HG02885 (cell line): Measurements from ENCODE around the gene FUT4.
A peak's percentile ranks its signal among the peaks of the same experiment; 100 is the strongest.
"Not testable (repeated sequence)": the region's sequence is repeated elsewhere in the genome, so short reads cannot be mapped to it uniquely, and the experiment has no call there.

Source experiments
- ATAC-seq: cut with Tn5 transposase; IDR thresholded peaks from one replicate; pipeline ENCODE4 v1.9.1; 2021; ENCODE audit warnings: mild to moderate bottlenecking; ENCODE audit not compliant: unreplicated experiment, poor library complexity

The FUT4 gene

DNA sequence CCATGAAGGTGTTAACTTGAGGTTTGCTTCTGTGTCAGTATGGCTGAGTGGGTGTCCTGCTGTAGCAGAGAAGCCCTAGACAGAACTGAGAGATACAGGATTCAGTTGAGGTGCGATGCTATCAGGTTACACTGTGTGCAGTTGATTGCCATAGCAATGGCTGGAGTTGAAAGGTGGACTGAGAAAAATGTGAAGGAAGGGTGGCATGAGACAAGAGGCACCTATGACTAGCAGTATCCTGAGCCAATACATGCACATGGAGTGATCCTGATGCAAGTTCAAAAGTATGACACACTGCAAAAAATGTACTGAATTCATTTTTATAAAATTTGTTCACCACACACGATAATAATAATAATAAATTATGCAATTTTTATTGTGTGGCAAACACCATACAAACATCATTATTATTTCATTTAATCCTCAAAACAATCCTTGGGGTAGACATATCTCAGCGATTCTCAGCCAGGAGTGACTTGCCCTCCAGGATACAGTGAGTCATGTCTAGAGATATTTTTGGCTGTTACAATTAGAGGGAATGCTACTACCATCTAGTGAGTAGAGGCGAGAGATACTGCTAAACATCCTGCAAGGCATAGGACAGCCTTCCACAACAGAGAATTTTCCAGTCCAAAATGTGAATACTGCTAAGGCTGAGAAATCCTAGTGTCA lies 19.6 kb downstream of the FUT4 start:
- ATAC-seq = no peak

- ATAC-seq = no peak
Observed at GRCh38 chr11:94563848-94564467, 20.2 kb downstream of the FUT4 start.

DNA sequence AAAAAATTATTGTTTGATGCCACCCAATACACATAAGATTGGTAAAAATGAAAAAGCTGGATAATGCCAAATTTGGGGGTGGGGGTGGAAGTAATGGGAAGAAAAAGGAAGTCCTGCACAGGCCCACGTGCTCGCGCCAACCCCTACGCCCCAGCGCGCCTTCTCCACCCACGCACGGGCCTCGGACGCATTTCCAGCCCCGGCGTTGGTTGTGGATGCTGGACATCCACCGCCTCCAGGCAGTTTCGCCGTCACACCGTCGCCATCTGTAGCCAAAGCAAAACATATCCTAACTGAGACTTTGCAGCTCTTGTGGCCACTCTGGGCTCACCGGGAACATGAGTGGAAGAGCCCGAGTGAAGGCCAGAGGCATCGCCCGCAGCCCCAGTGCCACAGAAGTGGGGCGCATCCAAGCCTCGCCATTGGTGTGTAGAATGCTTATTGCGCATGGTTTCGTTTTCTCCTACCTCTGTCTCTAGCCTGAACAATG lies 23.5 kb downstream of the FUT4 start, which contains the start of gene PIWIL4:
Gene PIWIL4, plus strand, starts transcription at position 188 of the 490 bp plus-strand sequence. Its CDS starts 151 bp downstream, at position 339.
- no peak for ATAC-seq

DNA sequence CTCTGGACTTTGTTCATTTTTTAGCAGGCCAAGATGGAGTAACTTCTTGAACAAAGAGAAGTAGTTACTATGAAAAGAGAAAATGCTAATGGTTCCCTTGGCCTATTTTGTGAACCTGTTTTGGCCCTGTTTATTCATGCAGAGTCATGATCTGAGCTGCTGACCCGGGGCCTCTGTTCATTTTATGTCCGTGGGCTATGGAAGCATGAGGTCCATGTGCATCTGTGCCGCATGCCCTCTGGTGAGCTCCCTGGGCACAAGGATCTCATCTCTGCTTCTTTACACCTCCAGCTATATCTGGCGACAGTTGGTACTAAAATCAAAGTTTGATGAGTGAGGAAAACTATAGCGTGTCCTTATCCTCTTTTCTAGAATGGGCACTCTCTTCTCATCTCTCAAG lies 24.5 kb downstream of the FUT4 start:
- ATAC-seq = no peak

DNA sequence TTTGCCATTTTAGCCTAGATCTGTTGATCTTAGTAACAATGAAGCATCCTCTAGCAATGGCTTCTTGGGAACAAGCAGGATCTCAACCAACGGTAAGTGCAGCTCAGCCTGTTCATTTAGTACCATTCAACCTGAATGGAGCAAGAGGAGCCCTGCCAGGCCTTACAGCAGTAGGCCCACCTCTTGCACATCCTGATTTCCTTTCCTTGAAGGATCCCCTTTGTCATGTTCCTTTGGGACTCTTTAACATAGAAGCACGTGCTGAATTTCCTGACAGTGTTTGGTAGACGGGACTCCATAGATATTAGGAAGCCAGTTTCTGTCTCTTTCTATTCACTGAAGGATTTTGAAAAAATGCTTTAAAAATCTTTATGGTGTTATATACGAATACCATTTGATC lies 25.0 kb downstream of the FUT4 start:
- ATAC-seq = no peak

GRCh38 chr11:94572975-94573374 lies 29.3 kb downstream of the FUT4 start:
- not testable (repeated sequence) for ATAC-seq

DNA sequence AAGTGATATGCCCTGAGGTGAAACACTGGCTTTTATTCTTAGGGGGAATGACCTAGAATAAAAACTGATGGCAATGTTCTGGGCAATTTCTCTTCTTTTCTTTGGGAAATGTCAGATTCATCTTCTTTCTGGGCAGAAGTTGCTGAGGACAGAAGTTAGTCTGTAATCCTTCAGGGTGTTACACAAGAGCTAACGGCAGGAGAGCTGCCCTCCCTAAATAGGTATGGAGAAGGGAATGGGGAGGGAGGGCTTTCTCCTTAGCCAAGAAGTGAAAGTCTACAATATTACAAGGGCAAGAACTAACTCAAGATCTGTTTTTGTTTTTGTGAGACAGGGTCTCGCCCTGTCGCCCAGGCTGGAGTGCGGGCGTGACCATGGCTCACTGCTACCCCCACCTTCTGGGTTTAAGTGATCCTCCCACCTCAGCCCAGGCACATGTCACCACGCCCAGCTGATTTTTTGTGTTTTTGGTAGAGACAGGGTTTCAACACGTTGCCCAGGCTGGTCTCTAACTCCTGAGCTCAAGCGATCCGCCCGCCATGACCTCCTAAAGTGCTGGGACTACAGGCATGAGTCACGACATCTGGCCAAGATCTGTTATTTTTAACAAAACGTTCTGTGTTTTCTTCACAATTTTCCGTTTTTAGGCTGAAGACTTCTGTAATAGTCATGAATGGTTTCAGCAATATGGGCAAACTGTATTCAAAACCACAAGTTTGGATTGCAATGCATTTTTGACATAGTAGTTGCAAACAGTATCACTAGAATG lies 30.7 kb downstream of the FUT4 start:
- ATAC-seq = no peak

DNA sequence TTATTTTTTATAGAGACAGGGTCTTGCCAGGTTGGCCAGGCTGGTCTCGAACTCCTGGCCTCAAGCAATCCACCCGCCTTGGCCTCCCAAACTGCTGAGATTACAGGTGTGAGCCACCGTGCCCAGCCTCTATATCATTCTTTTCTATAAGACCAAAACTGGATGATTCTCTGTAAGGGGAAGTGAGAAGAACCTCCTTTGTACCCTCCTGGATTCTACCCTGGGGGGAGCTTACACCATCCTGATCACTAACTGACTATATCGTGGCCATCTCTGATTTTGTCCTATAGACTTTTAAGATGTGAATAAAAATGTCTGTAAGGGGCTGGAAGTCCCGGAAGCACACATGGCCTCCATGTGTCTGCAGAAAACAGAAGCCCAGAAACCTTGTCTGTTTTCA lies 32.6 kb downstream of the FUT4 start:
- ATAC-seq = no peak

GRCh38 chr11:94577841-94578240 lies 34.1 kb downstream of the FUT4 start:
- ATAC-seq = no peak

GRCh38 chr11:94581926-94582325 lies 38.2 kb downstream of the FUT4 start:
- ATAC-seq = peak; percentile 58

DNA sequence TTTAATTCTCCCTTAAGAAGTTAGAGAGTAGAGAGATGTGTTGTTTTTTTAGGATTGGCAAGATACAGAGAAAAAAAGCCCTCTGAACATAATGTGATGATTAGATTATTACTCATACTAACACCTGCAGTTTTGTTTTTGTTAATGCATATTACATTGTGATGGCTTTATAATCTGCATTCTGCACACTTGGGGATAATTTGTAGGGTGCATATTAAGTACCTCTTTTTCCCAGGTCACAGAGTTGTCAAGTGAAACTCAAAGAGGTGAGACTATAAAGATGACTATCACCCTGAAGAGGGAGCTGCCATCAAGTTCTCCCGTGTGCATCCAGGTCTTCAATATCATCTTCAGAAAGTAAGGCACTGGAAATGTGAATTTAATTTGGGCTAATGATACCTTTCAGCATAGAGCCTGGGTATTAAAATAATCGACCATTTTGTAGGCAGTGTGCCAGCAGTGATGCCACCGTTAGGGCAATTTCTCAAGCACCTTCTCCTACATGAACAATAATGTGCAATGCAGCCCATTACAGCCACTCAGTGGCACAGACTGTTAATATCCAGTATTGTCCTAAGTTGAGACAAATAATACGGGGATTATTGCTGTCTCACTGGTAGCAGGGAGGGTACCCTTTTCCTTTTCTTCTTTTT lies 39.6 kb downstream of the FUT4 start:
- no peak for ATAC-seq

- peak; percentile 58 for ATAC-seq
Observed at GRCh38 chr11:94583866-94584500, 40.3 kb downstream of the FUT4 start.

DNA sequence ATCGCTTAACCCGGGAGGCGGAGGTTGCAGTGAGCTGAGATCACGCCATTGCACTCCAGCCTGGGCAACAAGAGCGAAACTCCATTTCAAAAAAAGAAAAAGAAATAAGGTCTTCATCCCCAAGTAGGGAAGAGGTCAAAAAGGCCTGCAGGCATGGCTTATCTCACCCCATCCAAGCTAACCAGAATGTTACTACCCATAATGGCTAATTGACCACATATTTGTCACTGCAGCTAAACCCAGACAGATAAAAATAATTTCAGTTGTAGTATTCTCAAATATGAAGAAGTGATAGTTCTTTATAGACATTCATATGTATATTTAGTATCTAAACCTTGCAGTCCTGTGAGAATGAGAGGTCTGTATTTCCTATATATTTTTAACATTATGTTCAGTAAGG lies 41.3 kb downstream of the FUT4 start:
- no peak for ATAC-seq

DNA sequence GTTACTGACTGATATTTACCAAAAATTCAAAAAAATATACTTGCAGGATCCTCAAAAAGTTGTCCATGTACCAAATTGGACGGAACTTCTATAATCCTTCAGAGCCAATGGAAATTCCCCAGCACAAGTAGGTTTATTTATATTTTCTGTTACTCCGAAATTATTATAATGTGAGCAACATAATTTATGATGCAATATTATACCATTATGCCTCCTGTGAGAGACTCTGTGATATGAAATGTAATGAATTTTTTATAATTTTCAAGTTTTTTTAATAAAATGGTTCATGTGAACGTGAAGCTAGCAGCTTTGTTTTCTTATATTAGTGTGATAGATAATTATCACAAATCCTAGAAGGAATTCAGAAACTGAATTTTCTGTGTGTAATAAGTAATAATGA lies 41.7 kb downstream of the FUT4 start:
- ATAC-seq = no peak

GRCh38 chr11:94586546-94586945 lies 42.8 kb downstream of the FUT4 start:
- no peak for ATAC-seq

DNA sequence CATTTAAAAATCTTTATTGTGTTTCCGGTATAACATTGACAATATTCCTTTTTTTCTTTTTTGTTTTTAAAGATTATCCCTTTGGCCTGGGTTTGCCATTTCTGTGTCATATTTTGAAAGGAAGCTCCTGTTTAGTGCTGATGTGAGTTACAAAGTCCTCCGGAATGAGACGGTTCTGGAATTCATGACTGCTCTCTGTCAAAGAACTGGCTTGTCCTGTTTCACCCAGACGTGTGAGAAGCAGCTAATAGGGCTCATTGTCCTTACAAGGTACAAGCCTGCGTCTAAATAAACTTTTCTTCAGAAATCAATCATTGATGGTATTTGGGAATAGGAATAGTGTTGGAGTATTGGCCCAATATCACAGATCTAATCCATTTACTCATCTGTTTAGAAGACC lies 43.3 kb downstream of the FUT4 start:
- no peak for ATAC-seq

DNA sequence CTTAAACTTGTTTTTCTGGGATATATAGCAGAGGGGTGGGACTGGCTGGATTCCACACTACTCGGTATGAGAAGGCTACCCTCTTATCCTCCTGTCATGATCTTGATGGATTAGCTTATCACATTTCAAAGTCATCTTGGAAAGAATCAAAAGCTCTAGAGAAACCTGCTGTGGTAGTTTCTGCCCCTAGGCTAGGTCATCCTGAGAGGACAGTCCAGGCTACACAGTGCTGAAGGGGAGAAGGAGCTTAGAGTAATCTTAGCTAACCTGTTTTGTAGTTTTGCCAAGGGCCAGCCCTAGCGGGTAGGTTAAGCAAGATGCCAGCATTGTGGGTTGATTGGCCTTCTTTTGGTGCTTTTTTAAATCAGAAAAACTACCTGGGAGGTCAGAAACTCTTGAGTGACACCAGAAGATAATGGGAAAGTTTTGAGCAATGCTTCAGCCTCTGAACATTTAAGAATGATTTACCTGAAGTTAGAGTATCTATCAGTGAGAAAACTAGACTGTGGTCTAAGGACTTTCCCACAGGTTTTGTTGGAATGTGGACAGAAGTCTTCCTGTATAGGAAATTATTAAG lies 44.7 kb downstream of the FUT4 start:
- no peak for ATAC-seq

GRCh38 chr11:94590352-94591041 lies 46.8 kb downstream of the FUT4 start:
- ATAC-seq = no peak

- peak; percentile 87 for ATAC-seq
Observed at GRCh38 chr11:94593030-94593429, 49.3 kb downstream of the FUT4 start.
